ENCODE measurements around the gene PCDHA3.
"Not testable (repeated sequence)": the region's sequence is repeated elsewhere in the genome, so short reads cannot be mapped to it uniquely, and the experiment has no call there.

PCDHA3 gene

GRCh38 chr5:140821375-140822280, 20.8 kb downstream of the PCDHA3 start, which contains the start of gene PCDHA5:
Gene PCDHA5, plus strand, starts transcription at chr5:140821613.
- peak; percentile 10 for DNase-seq

GRCh38 chr5:140822281-140822629, 21.4 kb downstream of the PCDHA3 start:
- DNase-seq, result no peak

- DNase-seq, result not testable (repeated sequence)
These were observed 22.1 kb downstream of the PCDHA3 start for GRCh38 chr5:140822969-140823368.

GRCh38 chr5:140823475-140823874, 22.6 kb downstream of the PCDHA3 start:
- no peak for DNase-seq

DNA sequence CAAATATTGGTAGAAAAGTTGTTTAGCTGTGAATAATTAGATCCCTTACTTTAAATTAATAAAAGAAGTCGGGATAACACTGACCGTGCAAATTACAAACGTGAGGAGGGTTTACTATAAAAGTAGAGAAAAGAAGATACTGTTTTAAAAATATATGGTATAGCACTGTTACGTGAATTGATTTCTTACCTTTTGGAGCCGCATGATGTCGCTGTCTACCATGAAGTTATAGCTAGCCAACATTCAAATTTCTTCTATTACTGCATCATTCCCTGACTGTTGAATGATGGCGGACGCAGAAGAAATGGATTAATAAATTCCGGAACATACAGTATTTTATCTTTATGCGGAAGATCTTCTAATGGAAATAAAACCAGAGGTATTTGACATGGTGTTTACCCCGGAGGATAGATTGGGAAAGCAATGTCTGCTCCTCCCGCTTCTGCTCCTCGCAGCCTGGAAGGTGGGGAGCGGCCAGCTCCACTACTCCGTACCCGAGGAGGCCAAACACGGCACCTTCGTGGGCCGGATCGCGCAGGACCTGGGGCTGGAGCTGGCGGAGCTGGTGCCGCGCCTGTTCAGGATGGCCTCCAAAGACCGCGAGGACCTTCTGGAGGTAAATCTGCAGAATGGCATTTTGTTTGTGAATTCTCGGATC, 27.0 kb downstream of the PCDHA3 start, which contains the start of gene PCDHA6:
TSS of gene PCDHA6 (plus strand) at position 257 of the 658 bp plus-strand sequence. CDS start at position 389, 132 bp downstream.
- no peak for DNase-seq

DNA sequence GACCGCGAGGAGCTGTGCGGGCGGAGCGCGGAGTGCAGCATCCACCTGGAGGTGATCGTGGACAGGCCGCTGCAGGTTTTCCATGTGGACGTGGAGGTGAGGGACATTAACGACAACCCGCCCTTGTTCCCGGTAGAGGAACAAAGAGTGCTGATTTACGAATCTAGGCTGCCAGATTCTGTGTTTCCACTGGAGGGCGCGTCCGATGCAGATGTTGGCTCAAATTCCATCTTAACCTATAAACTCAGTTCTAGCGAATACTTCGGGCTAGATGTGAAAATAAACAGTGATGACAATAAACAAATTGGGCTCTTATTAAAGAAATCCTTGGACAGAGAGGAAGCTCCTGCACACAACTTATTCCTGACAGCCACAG, 27.5 kb downstream of the PCDHA3 start:
- no peak for DNase-seq

DNA sequence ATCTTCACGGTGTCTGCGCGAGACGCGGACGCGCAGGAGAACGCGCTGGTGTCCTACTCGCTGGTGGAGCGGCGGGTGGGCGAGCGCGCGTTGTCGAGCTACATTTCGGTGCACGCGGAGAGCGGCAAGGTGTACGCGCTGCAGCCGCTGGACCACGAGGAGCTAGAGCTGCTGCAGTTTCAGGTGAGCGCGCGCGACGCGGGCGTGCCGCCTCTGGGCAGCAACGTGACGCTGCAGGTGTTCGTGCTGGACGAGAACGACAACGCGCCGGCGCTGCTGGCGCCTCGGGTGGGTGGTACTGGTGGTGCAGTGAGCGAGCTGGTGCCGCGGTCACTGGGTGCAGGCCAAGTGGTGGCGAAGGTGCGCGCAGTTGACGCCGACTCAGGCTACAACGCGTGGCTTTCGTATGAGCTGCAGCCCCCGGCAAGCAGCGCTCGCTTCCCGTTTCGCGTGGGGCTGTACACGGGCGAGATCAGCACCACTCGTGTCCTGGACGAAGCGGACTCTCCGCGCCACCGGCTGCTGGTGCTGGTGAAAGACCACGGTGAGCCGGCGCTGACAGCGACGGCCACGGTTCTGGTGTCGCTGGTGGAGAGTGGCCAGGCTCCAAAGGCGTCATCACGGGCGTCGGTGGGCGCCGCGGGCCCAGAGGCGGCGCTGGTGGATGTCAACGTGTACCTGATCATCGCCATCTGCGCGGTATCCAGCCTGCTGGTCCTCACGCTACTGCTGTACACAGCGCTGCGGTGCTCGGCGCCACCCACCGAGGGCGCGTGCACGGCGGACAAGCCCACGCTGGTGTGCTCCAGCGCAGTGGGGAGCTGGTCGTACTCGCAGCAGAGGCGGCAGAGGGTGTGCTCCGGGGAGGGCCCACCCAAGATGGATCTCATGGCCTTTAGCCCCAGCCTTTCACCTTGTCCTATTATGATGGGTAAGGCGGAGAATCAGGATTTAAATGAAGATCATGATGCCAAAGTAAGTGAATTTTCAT, 28.9 kb downstream of the PCDHA3 start:
- DNase-seq, result not testable (repeated sequence)

DNA sequence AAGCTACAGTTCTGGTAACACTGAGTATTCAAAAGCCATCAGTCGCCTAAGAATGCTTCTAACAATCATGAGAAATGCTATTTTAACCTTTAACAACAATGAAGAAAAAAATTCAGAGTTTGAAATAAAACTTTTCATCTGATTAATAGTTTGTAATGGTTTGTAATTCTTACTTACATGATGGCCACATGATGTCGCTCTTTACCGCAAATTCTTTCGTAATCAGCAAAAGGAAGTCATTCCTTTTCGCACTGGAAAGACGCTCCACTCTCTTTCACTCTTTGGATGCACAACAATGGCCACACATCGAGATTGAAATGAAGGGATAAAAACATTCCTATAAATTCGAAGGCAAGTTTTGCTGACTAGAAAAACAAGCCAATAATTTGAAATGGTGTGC, 33.1 kb downstream of the PCDHA3 start, which contains the start of gene PCDHA7:
TSS of gene PCDHA7 (plus strand) at position 277 of the 400 bp plus-strand sequence. CDS start at position 392, 115 bp downstream.
- DNase-seq, result peak; percentile 20

- not testable (repeated sequence) for DNase-seq
These were observed 33.7 kb downstream of the PCDHA3 start for GRCh38 chr5:140834439-140835008.

DNA sequence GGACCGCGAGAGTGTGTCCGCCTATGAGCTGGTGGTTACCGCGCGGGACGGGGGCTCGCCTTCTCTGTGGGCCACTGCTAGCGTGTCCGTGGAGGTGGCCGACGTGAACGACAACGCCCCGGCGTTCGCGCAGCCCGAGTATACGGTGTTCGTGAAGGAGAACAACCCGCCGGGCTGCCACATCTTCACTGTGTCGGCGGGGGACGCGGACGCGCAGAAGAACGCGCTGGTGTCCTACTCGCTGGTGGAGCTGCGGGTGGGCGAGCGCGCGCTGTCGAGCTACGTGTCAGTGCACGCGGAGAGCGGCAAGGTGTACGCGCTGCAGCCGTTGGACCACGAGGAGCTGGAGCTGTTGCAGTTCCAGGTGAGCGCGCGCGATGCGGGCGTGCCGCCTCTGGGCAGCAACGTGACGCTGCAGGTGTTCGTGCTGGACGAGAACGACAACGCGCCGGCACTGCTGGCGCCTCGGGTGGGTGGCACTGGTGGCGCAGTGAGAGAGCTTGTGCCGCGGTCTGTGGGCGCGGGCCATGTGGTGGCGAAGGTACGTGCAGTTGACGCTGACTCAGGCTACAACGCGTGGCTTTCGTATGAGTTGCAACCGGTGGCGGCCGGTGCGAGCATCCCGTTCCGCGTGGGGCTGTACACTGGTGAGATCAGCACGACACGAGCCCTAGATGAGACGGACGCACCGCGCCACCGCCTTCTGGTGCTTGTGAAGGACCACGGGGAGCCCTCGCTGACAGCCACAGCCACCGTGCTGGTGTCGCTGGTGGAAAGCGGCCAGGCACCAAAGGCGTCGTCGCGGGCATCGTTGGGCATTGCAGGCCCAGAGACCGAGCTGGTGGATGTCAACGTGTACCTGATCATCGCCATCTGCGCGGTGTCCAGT, 35.0 kb downstream of the PCDHA3 start:
- no peak for DNase-seq

- no peak for DNase-seq
These were observed 40.4 kb downstream of the PCDHA3 start, which contains the start of gene PCDHA8 for GRCh38 chr5:140840978-140841962. Gene PCDHA8, plus strand, starts transcription at chr5:140841187. Its CDS starts 135 bp downstream, at chr5:140841322.

GRCh38 chr5:140842798-140843733, 42.2 kb downstream of the PCDHA3 start:
- DNase-seq, result no peak

DNA sequence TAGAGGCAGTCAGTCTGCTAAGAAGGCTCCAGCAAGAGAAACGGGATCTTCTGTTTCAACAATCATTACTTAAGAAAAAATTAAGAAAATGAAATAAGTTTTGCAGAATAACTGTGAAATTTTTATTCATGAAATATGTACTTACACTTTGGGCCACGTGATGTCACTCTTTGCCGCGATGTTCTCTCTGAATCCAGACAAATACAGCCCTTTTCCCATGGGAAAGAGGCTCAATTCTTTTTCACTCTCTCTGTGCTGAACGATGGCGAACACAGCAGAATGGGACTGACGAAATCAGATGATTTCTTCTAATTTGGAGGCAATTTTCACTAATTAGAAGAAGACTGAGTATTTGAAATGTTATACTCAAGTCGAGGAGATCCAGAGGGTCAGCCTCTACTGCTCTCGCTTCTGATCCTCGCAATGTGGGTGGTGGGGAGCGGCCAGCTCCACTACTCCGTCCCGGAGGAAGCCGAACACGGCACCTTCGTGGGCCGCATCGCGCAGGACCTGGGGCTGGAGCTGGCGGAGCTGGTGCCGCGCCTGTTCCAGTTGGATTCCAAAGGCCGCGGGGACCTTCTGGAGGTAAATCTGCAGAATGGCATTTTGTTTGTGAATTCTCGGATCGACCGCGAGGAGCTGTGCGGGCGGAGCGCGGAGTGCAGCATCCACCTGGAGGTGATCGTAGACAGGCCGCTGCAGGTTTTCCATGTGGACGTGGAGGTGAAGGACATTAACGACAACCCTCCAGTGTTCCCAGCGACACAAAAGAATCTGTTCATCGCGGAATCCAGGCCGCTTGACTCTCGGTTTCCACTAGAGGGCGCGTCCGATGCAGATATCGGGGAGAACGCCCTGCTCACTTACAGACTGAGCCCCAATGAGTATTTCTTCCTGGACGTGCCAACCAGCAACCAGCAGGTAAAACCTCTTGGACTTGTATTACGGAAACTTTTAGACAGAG, 47.6 kb downstream of the PCDHA3 start, which contains the start of gene PCDHA9:
TSS of gene PCDHA9 (plus strand) at position 244 of the 964 bp plus-strand sequence. CDS start at position 358, 114 bp downstream.
- DNase-seq, result not testable (repeated sequence)

GRCh38 chr5:140849831-140850634, 49.2 kb downstream of the PCDHA3 start:
- not testable (repeated sequence) for DNase-seq
